Uterus (tissue), 4 donors: Measurements from ENCODE around the gene CDKAL1. TPM values are rescaled to one million over a fixed set of nuclear protein-coding genes. Genes with fewer than 3 reads are reported as not detected.

Source experiments
- DNase-seq, 2 donors: peaks; one replicate each; pipeline ENCODE4 v3.0.0-alpha.2; 2019 to 2020
- H3K27ac ChIP-seq, 2 donors: fragments of 200-600 bp; sonication (generic); 1 replicate in 1 of 2; 2 replicates in 1 of 2; pipeline ENCODE4 v1.5.1; 2016 to 2018
- H3K27me3 ChIP-seq, 2 donors: fragments of 200-600 bp; sonication (generic); one replicate each; pipeline ENCODE4 v1.5.1; 2018 to 2019; ENCODE audit warnings: control low read depth in 1 of 2
- H3K36me3 ChIP-seq, 2 donors: fragments of 200-600 bp; sonication (generic); one replicate each; pipeline ENCODE4 v1.5.1; 2019; ENCODE audit warnings: control low read depth in 1 of 2
- H3K4me1 ChIP-seq, 2 donors: fragments of 200-600 bp; sonication (generic); one replicate each; pipeline ENCODE4 v1.5.1; 2018 to 2019; ENCODE audit warnings: control low read depth in 1 of 2
- H3K4me3 ChIP-seq, 2 donors: fragments of 200-600 bp; sonication (generic); 1 replicate in 1 of 2; 2 replicates in 1 of 2; pipeline ENCODE4 v1.5.1; 2018 to 2019; ENCODE audit warnings: mild to moderate bottlenecking in 1 of 2
- H3K9me3 ChIP-seq, 2 donors: fragments of 200-600 bp; sonication (generic); one replicate each; pipeline ENCODE4 v1.5.1; 2019; ENCODE audit warnings: control low read depth in 1 of 2
- POLR2A ChIP-seq, 2 donors: fragments of 450-650 bp; IDR thresholded peaks; one replicate each; pipeline ENCODE4 v1.6.1; 2016; ENCODE audit warnings: antibody characterized with exemption in 2 of 2, mild to moderate bottlenecking in 1 of 2, moderate library complexity in 1 of 2
- intact Hi-C: fragments of 100-400 bp; cut with DNase I; formaldehyde crosslinking; loops from one replicate; pipeline ENCODE4 v1.15.1; 2023; ENCODE audit warnings: low total_unique reads
- total RNA-seq, 4 donors: library from RNA; depleted of rRNA in 3 of 4; stranded (reverse); fragments of >200 nt in 3 of 4; gene quantifications; one replicate each; pipeline versions ENCODE4 v1.1.0 to v1.2.4, GENCODE V29; 2014 to 2023
- TF ChIP-seq, protein P1 (sequence below), 4 experiments: fragments of 200-600 bp in 2 of 4; fragments of 450-650 bp in 2 of 4; sonication (generic) in 2 of 4; IDR thresholded peaks; one replicate each; pipeline ENCODE4 v1.5.1; 2016 to 2019; ENCODE audit warnings: antibody characterized with exemption in 4 of 4, mild to moderate bottlenecking in 2 of 4, moderate library complexity in 1 of 4
- donor health status: DM: yes; HTN: yes; CAD: no.

The CDKAL1 gene
- total RNA-seq, 4 donors from 2014 or later = 5.0 to 51.7 (median 18.9) TPM

DNA sequence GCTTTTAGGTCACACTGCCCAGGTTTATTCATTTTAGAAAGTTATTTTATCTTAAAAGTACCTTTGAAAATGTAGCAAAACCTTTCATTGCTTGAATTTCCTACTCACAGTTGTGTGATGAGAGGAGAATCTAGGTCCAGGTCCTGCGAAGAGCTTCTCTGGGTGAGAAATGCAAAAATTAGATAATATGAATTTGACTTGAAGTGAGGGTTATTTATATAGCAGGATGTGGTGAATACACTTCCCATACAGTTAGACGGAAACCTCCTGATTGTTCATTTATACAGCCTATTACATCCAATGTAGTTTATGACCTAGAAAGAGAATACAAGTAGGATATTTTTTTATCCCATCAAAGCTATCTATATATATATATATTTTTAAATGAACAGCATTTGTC is 30.5 kb downstream of the CDKAL1 start:
- H3K36me3 ChIP-seq = no peaks in the 10 kb centered on the region
- H3K9me3 ChIP-seq = no peaks in the 10 kb centered on the region
- H3K27me3 ChIP-seq = no peaks in the 10 kb centered on the region
- intact Hi-C loops = loop anchor here (10.0 kb wide), 1 partner anchor 1020 kb away; no protein-coding TSS in a partner anchor
- DNase-seq = no peak
- peaks cover 0 to 6% of the 10 kb centered on the region in 2 donors for H3K4me1 ChIP-seq
- no peak overlapping the region for H3K4me3 ChIP-seq
- H3K27ac ChIP-seq = no peak overlapping the region
- no peak for TF ChIP-seq POLR2A (IDR thresholded peaks at IDR 0.05)
- TF ChIP-seq, protein P1, sequence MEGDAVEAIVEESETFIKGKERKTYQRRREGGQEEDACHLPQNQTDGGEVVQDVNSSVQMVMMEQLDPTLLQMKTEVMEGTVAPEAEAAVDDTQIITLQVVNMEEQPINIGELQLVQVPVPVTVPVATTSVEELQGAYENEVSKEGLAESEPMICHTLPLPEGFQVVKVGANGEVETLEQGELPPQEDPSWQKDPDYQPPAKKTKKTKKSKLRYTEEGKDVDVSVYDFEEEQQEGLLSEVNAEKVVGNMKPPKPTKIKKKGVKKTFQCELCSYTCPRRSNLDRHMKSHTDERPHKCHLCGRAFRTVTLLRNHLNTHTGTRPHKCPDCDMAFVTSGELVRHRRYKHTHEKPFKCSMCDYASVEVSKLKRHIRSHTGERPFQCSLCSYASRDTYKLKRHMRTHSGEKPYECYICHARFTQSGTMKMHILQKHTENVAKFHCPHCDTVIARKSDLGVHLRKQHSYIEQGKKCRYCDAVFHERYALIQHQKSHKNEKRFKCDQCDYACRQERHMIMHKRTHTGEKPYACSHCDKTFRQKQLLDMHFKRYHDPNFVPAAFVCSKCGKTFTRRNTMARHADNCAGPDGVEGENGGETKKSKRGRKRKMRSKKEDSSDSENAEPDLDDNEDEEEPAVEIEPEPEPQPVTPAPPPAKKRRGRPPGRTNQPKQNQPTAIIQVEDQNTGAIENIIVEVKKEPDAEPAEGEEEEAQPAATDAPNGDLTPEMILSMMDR (IDR thresholded peaks at IDR 0.05) = no peak

GRCh38 chr6:20565342-20565741 is 31.1 kb downstream of the CDKAL1 start:
- no peak for TF ChIP-seq POLR2A (IDR thresholded peaks at IDR 0.05)
- TF ChIP-seq, protein P1 (IDR thresholded peaks at IDR 0.05) = no peak
- no peaks in the 10 kb centered on the region for H3K9me3 ChIP-seq
- no peak overlapping the region for H3K4me3 ChIP-seq
- no peaks in the 10 kb centered on the region for H3K36me3 ChIP-seq
- intact Hi-C loops = loop anchor here (10.0 kb wide), 1 partner anchor 1019 kb away; no protein-coding TSS in a partner anchor
- H3K27ac ChIP-seq = no peak overlapping the region
- no peaks in the 10 kb centered on the region for H3K27me3 ChIP-seq
- DNase-seq = no peak
- H3K4me1 ChIP-seq = peaks cover 0 to 6% of the 10 kb centered on the region in 2 donors

DNA sequence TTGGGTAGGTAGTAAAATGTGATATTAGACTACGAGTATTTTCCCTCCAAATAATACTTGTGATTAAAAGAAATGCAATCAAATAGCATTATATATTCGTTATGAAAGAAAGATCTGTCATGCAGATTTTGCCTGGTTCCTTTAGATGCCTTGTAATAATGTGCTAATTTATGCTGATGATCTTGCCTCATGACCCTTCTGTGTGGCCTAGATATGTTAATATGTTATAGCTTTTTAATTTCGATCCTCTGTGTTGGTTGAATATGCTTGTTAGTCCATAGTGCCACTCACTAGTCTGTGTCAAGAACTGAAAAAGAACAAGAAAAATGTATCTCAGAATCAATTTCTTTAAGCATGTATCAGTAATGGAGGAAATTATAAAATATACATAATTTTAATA is 31.9 kb downstream of the CDKAL1 start:
- H3K36me3 ChIP-seq = no peaks in the 10 kb centered on the region
- H3K27me3 ChIP-seq = no peaks in the 10 kb centered on the region
- no peak overlapping the region for H3K27ac ChIP-seq
- intact Hi-C loops = loop anchor here (10.0 kb wide), 1 partner anchor 1019 kb away; no protein-coding TSS in a partner anchor
- no peaks in the 10 kb centered on the region for H3K9me3 ChIP-seq
- TF ChIP-seq, protein P1 (IDR thresholded peaks at IDR 0.05) = no peak
- no peak for TF ChIP-seq POLR2A (IDR thresholded peaks at IDR 0.05)
- H3K4me3 ChIP-seq = no peak overlapping the region
- DNase-seq = no peak
- H3K4me1 ChIP-seq = peaks cover 0 to 6% of the 10 kb centered on the region in 2 donors

DNA sequence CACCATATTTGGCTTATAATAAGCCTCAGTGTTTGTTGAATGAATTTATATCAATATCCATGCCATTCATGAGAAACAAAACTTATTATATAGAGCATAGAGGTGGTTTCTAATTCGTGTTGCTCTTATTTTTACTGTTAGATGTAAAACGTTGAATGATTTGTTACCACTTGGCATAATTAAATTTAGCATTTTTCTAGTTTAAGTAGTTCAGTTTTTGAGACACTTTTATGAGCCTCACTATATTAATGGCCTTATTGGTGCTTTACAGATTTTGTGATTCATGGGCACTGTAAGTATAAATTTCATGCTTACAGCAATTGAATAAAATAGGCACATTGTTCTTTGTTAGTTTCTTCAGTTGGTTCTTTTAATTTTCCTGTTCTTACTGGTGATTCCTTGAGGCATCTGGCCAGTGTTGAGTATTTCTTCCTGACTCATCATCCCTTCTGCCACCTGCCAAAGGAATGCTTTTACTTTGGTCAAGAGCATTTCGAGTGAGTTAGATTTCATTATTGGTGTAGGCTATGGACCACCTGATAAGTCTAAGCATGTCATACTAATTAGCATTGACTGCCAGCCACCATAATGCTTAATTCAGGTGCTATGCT is 34.8 kb downstream of the CDKAL1 start:
- no peaks in the 10 kb centered on the region for H3K9me3 ChIP-seq
- TF ChIP-seq POLR2A (IDR thresholded peaks at IDR 0.05) = no peak
- TF ChIP-seq, protein P1 (IDR thresholded peaks at IDR 0.05) = no peak
- no peaks in the 10 kb centered on the region for H3K27me3 ChIP-seq
- no peaks in the 10 kb centered on the region for H3K36me3 ChIP-seq
- peaks cover 0 to 5% of the 10 kb centered on the region in 2 donors for H3K4me1 ChIP-seq
- DNase-seq = no peak
- H3K27ac ChIP-seq = no peak overlapping the region
- intact Hi-C loops = loop anchor here (10.0 kb wide), 1 partner anchor 1016 kb away; no protein-coding TSS in a partner anchor
- H3K4me3 ChIP-seq = no peak overlapping the region

GRCh38 chr6:20571261-20571660 is 37.0 kb downstream of the CDKAL1 start:
- H3K9me3 ChIP-seq = no peaks in the 10 kb centered on the region
- H3K36me3 ChIP-seq = no peaks in the 10 kb centered on the region
- H3K4me1 ChIP-seq = no peaks in the 10 kb centered on the region
- H3K27ac ChIP-seq = no peak overlapping the region
- TF ChIP-seq, protein P1 (IDR thresholded peaks at IDR 0.05) = no peak
- TF ChIP-seq POLR2A (IDR thresholded peaks at IDR 0.05) = no peak
- intact Hi-C loops = no loop called here
- no peaks in the 10 kb centered on the region for H3K27me3 ChIP-seq
- DNase-seq = no peak
- H3K4me3 ChIP-seq = no peak overlapping the region
